ENCODE data around the gene PPL. TPM values are rescaled to one million over a fixed set of nuclear protein-coding genes. Genes with fewer than 3 reads are reported as not detected.

The PPL gene
- total RNA-seq, 4 donors from 2014 or later = 52.2 to 246 (median 200) TPM

- no peak overlapping the region for H3K4me3 ChIP-seq
- peaks cover 0 to 15% (median 0%) of the 10 kb centered on the region in 4 donors for H3K9me3 ChIP-seq
- H3K27me3 ChIP-seq = peaks cover 0 to 4% of the 10 kb centered on the region in 2 donors
- WGBS, 2 donors = 72 to 74% methylated on average over 10 of the region's 10 CpGs
- peak overlapping the region in 1 of 4 donors; percentile 75 for H3K27ac ChIP-seq
- TF ChIP-seq CTCF (IDR thresholded peaks at IDR 0.05) (no peak), POLR2A (IDR thresholded peaks at IDR 0.05) (no peak), EP300 (IDR thresholded peaks at IDR 0.05) (no peak)
- DNase-seq (ENCODE audit: low spot score in 2 of 2) = no peak
- H3K36me3 ChIP-seq = no peaks in the 10 kb centered on the region
- H3K4me1 ChIP-seq = no peaks in the 10 kb centered on the region
Measured at GRCh38 chr16:4980691-4981090, 43.7 kb upstream of the PPL start.

- TF ChIP-seq POLR2A (IDR thresholded peaks at IDR 0.05) (no peak), CTCF (IDR thresholded peaks at IDR 0.05) (no peak), EP300 (IDR thresholded peaks at IDR 0.05) (no peak)
- no peaks in the 10 kb centered on the region for H3K36me3 ChIP-seq
- H3K4me3 ChIP-seq = no peak overlapping the region
- 66 to 71% methylated on average over 25 of the region's 25 CpGs for WGBS, 2 donors
- peaks cover 0 to 15% (median 0%) of the 10 kb centered on the region in 4 donors for H3K9me3 ChIP-seq
- H3K27me3 ChIP-seq = peaks cover 0 to 4% of the 10 kb centered on the region in 2 donors
- no peaks in the 10 kb centered on the region for H3K4me1 ChIP-seq
- H3K27ac ChIP-seq = peak overlapping the region in 1 of 4 donors; percentile 75
- DNase-seq (ENCODE audit: low spot score in 2 of 2) = no peak
Measured at GRCh38 chr16:4979736-4980660, 43.0 kb upstream of the PPL start.

GRCh38 chr16:4979164-4979563, 42.2 kb upstream of the PPL start:
- Histone ChIP-seq H3K4me3 (no peak overlapping the region), H3K27me3 (peaks cover 0 to 2% of the 10 kb centered on the region in 2 donors), H3K9me3 (peaks cover 0 to 13% (median 0%) of the 10 kb centered on the region in 4 donors), H3K27ac (peak overlapping the region in 1 of 4 donors; percentile 75), H3K36me3 (no peaks in the 10 kb centered on the region), H3K4me1 (no peaks in the 10 kb centered on the region)
- 64 to 77% methylated on average over 6 to 7 of the region's 7 CpGs for WGBS, 2 donors
- TF ChIP-seq CTCF (IDR thresholded peaks at IDR 0.05) = no peak
- no peak for TF ChIP-seq EP300 (IDR thresholded peaks at IDR 0.05)
- no peak for TF ChIP-seq POLR2A (IDR thresholded peaks at IDR 0.05)
- no peak for DNase-seq (ENCODE audit: low spot score in 2 of 2)

GRCh38 chr16:4976611-4977145, 39.7 kb upstream of the PPL start:
- H3K27ac ChIP-seq = peak overlapping the region in 1 of 4 donors; percentile 44
- H3K36me3 ChIP-seq = no peaks in the 10 kb centered on the region
- H3K4me1 ChIP-seq = no peaks in the 10 kb centered on the region
- DNase-seq (ENCODE audit: low spot score in 2 of 2) = no peak
- TF ChIP-seq POLR2A (IDR thresholded peaks at IDR 0.05) (no peak), CTCF (IDR thresholded peaks at IDR 0.05) (no peak), EP300 (IDR thresholded peaks at IDR 0.05) (no peak)
- no peaks in the 10 kb centered on the region for H3K27me3 ChIP-seq
- H3K9me3 ChIP-seq = peaks cover 0 to 11% (median 0%) of the 10 kb centered on the region in 4 donors
- 85 to 98% methylated on average over 5 of the region's 5 CpGs for WGBS, 2 donors
- no peak overlapping the region for H3K4me3 ChIP-seq

- TF ChIP-seq POLR2A (IDR thresholded peaks at IDR 0.05) = no peak
- TF ChIP-seq EP300 (IDR thresholded peaks at IDR 0.05) = no peak
- no peak for TF ChIP-seq CTCF (IDR thresholded peaks at IDR 0.05)
- H3K27me3 ChIP-seq = no peaks in the 10 kb centered on the region
- DNase-seq (ENCODE audit: low spot score in 2 of 2) = no peak
- no peaks in the 10 kb centered on the region for H3K4me1 ChIP-seq
- H3K36me3 ChIP-seq = no peaks in the 10 kb centered on the region
- H3K9me3 ChIP-seq = peaks cover 0 to 11% (median 0%) of the 10 kb centered on the region in 4 donors
- WGBS, 2 donors = 71 to 78% methylated on average over 2 of the region's 2 CpGs
- no peak overlapping the region for H3K4me3 ChIP-seq
- no peak overlapping the region for H3K27ac ChIP-seq
Measured at GRCh38 chr16:4976079-4976478, 39.1 kb upstream of the PPL start.

All from tibial nerve (tissue), 4 donors.